Skin epidermis (tissue), 12 donors: ENCODE results near the gene CHAMP1.
"Not testable (repeated sequence)": the region's sequence is repeated elsewhere in the genome, so short reads cannot be mapped to it uniquely, and the experiment has no call there.

Experiments used
- H3K27ac ChIP-seq, 21 experiments: fragments of 200-600 bp; sonication (generic) in 11 of 21; one replicate each; pipeline ENCODE4 v1.5.0; 2020; ENCODE audit warnings: mild to moderate bottlenecking in 3 of 21, inconsistent platforms in 2 of 21, moderate library complexity in 2 of 21
- H3K4me3 ChIP-seq, 7 experiments: fragments of 200-600 bp; sonication (generic) in 2 of 7; one replicate each; pipeline ENCODE4 v1.5.0; 2020; ENCODE audit warnings: inconsistent platforms in 2 of 7, mild to moderate bottlenecking in 2 of 7, moderate library complexity in 1 of 7

Gene CHAMP1

DNA sequence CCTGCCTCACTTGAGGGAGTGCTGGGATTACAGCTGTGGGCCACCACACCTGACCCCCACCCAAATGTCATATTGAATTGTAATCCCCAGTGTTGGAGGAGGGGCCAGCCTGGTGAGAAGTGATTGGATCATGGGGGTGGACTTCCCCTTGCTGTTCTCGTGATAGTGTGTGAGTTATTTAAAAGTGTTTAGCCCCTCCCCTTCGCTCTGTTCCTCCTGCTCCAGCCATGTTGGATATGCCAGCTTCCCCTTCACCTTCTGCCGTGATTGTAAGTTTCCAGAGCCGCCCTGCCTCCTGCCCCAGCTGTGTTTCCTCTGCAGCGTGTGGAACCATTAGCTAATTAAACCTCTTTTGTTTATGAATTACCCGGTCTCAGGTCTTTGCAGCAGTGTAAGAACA is 13.7 kb downstream of the CHAMP1 start:
- Histone ChIP-seq H3K4me3 (no peak overlapping the region), H3K27ac (no peak overlapping the region)

DNA sequence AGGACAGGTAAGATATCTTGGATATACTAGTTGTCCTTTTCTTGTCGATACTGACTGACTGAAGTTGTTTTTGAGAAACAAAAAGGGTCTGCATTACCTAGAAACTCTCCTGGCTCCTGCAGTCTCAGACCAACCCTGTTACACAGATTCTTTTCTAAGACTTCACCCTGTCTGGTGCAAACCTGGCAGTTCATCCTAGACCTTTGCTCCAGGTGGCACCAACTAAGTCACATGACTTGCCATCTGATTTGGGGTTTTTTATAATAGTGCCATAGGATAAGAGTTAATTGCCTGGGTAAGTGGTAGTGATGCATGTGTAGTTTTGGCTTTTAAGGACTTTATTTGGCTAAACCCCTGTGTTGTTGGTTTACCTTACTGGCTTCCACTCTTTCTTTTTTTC is 14.3 kb downstream of the CHAMP1 start:
- no peak overlapping the region for H3K27ac ChIP-seq
- H3K4me3 ChIP-seq: no peak overlapping the region

DNA sequence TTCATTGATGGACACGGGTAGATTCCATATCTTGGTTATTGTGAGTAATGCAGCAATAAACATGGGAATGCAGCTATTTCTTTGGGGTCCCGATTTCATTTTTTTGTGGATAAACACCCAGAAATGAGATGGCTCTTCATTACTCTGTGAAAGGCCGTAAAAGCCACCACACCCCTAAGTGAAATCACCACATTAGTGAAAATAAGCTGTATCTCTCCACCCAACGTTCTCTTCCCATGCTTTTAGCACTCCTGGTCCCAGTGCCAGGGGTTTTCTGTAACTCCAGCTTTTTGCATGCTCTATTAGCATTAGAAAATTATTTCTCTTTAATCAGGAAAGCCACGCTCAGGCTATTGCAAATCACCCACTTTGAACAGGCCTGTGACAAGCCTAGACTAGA is 15.8 kb downstream of the CHAMP1 start:
- H3K27ac ChIP-seq: peak overlapping the region in 1 of 21 experiments; percentile 7
- no peak overlapping the region for H3K4me3 ChIP-seq

DNA sequence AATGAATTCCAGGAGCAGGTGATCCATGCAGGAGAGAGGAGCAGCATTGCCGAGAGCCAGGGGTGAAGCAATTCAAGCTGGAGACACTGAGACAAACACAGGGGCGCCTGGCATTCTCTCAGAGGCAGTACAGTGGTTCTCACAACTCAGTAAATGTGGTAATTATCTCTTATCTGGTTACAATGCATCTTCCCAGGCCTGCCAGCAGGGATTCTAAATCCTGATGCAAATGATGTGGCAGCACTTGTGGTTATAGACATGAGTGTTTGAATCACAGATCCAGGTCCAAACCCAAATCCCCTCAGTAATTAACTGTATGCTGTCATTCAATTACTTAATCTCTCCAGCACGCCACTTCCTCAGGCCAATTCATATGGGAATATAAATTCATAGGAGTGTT is 19.6 kb downstream of the CHAMP1 start:
- not testable (repeated sequence) for H3K4me3 ChIP-seq, H3K27ac ChIP-seq

DNA sequence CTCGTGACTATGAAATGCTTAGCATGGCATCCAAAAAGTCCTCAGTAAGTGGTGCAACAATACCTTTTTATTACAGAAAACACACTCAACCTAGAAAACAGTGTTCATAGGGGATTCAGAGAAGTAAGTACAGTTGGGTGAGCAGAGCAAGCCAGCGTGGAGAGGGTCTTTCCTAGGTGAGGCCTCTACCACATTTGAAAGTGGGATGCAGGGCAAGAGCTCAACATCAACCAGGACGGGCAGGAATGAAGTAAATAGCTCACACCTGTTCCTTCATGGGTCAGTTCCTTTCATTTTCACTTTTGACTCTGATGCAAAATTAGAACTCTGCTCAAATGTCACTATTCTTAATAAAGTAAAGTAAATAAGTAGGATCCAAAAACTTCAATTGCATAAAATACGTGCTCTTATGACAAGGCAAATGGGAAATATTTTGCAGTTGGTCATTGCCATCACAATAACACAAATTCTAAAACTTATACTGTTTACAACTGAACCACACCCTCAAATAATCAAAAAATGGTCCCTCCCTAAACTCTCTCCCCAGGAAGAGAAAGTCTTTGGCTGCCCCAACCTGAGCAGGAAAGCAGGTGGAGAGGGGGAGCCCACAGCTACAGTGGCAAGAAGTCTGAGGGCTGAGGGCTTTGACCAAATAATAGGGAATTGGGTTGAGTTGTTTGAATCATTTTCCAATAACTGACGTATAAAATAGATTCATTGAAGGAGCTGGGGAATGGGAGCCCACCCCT is 20.2 kb downstream of the CHAMP1 start:
- no peak overlapping the region for H3K27ac ChIP-seq
- no peak overlapping the region for H3K4me3 ChIP-seq

DNA sequence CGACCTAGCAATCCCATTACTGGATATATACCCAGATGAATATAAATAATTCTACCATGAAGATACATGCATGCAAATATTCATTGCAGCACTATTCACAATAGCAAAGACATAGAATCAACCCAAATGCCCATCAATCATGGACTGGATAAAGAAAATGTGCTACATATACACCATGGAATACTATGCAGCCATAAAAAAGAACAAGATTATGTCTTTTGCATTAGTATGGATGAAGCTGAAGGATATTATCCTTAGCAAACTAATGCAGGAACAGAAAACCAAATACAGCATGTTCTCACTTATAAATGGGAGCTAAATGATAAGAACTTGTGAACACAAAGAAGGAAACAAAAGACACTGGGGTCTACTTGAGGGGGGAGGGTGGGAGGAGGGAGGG is 22.2 kb downstream of the CHAMP1 start:
- not testable (repeated sequence) for H3K27ac ChIP-seq, H3K4me3 ChIP-seq

DNA sequence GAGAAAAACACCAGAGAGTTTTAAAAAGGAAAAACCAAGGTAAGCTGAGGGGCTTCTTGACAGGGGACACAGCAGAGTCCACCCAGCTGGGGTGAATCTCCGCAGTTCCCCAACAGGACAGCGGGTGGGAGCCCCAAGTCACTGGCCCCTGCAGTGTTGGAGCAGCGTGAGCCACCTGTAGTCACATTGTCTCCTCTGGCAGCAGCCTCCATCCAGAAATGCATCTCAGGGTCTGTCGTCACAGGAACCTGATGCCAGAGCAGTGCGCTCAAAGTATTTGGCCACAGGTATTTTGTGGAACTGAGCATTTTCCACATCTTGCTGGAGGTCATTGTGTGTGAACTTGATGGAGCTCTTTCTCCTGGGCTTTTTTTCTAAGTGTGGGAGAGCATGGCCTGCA is 24.7 kb downstream of the CHAMP1 start:
- H3K4me3 ChIP-seq: no peak overlapping the region
- no peak overlapping the region for H3K27ac ChIP-seq

DNA sequence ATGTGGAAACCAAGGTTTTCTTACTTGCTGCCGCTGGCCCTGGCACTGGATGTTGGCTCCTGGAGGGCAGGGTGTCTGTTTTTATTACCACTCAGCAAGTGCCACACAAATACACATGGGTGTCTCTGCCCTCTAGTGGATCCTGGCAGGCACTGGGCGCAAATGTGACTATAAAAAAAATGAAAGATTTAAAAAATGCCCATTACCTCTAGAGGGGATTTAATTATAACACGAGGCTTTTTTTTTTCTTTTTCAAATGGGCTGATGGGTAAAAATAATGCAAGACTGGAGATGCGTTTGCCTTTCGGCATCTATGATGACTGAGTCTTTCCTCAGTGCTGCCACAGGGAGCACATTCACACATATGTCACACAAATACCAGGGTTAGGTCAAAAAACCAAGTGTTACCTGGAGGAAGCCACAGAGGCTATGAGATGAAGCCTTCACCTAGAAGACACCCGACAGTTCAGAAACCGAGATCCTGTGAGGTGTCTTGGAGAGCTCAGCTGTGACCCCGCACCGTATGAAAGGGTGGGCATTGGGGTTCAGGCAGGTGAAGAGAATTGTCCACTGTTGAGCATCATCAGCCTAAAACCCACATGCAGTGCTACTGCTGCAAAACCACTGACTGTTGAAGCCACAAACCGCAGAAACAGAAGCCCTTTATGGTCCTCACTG is 25.7 kb downstream of the CHAMP1 start:
- H3K27ac ChIP-seq: no peak overlapping the region
- no peak overlapping the region for H3K4me3 ChIP-seq

DNA sequence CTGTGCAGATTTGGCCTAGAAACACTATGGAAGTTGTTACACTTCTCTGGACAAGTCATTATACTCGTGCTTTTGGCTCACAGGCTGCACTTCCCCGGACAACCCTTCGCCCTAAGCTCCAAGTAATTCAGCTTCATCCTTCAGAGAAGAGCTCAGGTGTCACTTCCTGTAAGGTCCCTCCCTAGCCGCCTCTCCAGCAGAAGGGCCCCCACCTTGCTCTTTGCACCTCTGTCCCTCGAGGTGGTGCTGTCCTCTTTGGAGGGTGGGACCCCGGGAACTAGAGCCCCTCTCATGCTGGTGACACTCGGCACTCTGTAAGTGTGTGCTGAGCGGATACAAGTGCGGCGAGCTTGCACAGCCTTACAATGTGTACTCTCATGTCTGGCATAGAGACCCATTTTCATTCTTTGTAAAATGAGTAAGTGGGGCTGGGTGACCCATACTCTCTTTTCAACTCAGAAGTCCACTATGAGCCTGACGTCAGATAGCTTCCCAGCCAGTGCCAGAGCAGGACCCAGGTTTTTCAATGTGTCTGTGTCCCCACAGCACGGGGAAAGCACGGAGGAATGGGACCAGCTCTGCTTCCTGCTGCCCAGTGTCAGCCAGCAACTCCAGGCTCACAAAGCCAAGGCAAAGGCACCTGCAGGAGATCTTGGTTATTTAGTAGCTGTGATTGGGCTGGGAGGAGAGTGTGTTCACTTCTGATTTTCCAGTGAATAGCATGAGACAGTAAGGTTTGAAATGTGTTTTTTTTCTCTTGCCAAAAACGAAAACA is 26.9 kb downstream of the CHAMP1 start:
- no peak overlapping the region for H3K27ac ChIP-seq
- no peak overlapping the region for H3K4me3 ChIP-seq

DNA sequence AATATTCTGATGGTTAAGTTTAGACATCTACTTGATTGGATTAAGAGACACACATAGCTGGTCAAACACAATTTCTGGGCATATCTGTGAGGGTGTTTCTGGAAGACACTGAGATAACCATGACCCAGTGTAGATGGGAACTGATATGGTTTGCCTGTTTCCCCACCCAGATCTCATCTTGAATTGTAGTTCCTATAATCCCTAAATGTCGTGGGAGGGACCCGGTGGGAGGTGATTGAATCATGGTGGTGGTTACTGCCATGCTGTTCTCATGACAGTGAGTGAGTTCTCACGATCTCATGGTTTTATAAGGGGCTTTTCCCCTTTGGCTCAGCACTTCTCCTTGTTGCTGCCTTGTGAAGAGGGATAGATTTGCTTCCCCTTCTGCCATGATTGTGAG is 33.0 kb downstream of the CHAMP1 start:
- not testable (repeated sequence) for H3K4me3 ChIP-seq, H3K27ac ChIP-seq

DNA sequence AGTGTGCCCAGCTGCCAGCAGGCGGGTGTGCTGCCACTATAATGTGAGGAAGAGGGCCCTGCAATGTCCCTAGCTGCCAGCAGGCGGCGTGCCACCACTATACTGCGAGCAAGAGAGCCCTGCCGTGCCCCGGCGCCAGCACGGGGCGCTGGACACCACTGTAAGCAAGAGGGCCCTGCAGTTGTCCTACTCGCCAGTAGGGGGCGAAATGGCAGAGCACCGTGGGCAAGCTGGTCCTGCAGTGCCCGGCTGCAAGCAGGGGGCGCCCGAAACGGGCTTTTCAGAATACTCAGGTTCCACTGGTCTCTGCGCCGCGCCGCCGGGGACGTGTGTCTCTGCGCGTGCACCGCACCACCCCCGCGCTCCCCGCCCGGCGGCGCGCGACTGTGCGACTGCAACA is 38.5 kb downstream of the CHAMP1 start:
- H3K27ac ChIP-seq, H3K4me3 ChIP-seq: not testable (repeated sequence)

DNA sequence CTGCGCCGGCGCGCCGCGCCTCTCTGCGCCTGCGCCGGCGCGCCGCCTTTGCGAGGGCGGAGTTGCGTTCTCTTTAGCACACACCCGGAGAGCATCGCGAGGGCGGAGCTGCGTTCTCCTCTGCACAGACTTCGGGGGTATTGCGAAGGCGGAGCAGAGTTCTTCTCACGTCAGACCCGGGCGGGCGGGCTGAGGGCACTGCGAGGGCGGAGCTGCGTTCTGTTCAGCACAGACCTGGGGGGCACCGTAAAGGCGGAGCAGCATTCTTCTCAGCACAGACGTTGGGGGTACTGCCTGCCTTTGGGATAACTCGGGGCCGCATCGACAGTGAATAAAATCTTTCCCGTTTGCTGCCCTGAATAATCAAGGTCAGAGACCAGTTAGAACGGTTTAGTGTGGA is 39.1 kb downstream of the CHAMP1 start:
- not testable (repeated sequence) for H3K4me3 ChIP-seq, H3K27ac ChIP-seq
